Stimulated activated CD8-positive, alpha-beta memory T cell treated with anti-CD3 and anti-CD28 coated beads, Interleukin-2, amount 100 ng/mL, for 48 hours (primary cell): ENCODE measurements around the gene MRPL22.
"Not testable (repeated sequence)": the region's sequence is repeated elsewhere in the genome, so short reads cannot be mapped to it uniquely, and the experiment has no call there.

Source experiments
- DNase-seq, 2 donors: peaks; one replicate each; pipeline ENCODE4 v3.0.0-alpha.2; 2020; ENCODE audit warnings: low read depth in 2 of 2

Gene MRPL22

DNA sequence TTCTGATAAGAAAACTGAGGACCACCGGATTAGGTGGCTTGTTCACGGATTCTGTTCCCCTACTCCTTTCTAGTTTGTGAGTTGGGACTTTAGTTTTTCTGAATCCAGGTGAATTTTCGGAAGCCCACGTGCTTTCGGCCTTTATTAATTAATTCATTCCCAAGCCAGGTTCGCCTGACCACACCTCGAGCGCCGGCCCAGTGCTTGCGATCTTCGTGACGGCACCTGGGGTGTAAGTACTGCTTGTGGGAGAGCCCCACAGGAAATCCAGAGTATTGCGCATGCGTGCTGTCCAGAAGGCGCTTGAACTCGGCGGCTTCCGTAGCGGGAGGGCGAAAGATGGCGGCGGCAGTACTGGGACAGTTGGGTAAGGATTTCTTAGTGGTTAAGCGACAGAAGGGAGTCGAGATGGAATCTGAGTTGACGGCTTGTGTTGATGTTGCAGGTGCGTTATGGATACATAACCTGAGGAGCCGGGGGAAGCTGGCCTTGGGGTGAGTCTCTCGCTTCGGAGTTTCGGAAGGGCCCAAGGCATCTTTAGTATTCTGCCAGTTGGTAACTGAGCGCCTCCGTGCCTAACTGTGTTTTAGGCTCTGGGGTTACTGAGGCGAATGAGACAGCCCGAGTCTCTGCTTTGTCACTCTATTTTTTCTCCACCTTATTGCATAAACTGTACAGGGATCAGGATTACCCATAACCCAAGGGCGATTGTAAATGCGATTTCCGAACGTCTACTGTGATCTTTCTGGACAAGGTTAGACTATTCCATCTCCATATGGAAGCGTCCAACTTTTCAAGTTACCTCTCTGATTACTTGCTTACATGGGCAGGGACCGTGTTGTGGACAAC lies at the start of gene MRPL22:
Gene MRPL22 (plus strand): TSS at position 302 of the 849 bp plus-strand sequence. CDS start 38 bp downstream, at position 340.
- DNase-seq, result peak; percentile 87 to 91

DNA sequence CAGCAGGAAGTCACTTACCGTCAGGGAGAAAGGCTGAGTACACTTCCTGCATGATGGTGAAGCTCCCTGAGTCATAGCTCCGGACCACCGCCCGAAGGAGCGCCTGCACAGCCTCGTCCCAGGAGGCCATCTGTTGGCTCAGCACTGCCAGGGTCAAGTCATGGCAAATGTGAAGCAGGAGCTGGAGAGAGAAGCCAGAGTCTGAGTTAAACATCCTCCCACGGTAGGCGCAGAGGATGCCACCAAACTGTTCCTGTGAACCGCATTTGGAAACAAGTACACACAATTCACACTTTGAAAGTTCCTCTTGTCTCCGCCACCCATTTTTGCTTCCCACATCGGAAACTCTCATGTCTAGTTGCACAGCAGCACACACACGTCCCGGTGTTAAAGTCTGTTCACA lies 48.5 kb upstream of the MRPL22 start:
- DNase-seq, result no peak

DNA sequence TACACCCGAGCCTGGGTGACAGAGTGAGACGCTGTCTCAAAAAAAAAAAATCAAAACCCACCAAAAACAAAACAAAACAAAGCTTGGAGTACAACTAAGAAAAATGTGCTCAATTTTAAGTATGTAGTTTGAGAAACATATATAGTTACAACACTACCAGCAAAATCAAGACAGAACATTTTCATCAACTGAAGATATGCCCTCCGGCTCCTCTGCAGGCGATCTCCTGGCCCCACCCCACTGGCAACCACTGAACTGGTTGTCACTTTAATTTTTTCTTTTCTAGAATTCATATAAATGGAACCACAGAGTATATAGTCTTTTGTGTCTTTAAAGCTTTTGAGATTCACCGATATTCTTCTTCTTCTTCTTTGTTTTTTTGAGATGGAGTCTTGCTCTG lies 47.5 kb upstream of the MRPL22 start:
- DNase-seq, result no peak

DNA sequence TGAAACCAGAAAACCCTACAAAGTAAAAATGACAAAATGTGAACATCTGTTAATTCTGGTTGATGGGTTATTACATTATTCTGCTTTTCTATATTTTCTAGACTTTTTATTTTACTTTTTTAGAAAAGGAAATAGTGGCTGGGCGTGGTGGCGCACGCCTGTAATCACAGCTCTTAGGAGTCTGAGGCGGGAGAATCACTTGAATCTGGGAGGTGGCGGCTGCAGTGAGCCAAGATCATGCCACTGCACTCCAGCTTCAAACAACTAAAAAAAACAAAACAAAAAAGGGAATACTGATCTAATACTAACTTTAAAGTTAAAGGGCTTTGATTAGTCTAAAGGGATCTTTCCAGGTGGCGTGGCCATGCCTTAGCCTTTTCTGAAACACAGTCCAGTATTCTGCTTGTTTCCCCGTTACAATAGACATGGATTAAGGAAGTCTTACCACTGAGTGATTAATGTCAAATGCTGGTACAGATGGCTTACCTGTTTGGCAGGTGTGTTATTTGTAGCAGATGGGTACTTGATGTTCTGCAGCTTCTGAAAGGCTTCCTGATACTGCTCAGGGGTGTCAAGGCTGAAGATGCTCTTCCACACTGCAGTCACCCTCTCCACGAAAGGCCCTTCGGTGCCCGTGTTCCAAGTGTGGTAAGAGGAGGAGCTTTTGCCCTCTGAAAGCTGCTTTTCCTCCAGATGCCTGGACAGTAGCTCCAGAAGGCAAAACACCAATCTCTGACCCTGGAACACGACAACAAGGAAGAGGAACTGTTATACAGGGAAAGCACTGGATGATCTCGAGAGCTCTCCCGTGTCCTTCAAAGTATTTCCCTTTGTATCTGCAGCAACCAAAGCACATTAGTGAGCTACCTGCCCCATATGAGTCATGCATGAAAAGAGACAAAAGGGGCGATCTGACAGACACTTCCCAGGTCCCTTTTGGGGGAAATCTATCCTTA lies 45.0 kb upstream of the MRPL22 start:
- no peak for DNase-seq

DNA sequence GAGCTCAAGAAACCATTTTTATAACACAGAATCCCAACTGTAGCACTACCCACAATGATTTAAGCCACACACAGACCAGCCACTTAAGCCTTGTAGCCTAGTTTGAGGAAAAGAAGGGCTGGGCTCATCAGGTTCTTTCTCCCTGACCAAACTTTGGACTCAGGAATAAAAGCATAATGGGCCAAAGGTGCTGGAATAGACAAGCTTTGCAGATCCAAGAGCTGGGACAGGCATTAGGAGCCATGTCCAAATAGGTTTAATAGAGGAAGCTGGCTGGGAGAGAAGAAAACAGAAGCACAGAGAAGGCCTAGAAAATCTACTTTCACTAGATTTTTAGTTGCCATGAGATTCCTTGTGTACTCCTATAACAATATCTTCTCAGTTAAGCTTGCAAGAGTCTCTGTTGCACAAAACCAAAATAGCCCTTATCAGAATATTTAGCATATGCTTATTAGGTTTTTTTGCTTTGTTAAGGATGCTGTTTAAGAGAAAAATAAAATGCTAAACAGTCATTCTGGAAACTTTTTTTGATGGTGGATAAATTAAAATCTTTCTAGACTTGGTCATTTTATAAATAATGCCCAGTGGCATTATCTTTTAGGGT lies 44.2 kb upstream of the MRPL22 start:
- DNase-seq, result no peak

DNA sequence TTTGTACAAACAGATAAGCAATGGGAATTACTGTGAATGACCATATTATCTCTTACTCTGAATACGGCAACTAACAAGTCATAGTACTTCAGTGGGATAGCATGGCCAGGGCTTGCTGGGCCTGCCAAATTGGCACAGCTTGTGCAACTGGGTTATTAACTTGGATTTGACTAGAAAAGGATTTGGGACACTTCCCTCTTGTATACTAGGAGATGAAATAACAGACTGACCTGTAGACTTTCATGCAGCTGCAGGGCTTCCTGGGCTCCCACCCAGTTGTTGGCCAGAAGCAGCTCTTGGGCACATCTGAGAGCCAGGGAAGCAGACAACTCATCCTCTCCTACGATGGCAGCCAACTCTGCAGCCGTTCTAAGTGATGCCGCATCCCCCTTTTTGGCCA lies 42.7 kb upstream of the MRPL22 start:
- no peak for DNase-seq

DNA sequence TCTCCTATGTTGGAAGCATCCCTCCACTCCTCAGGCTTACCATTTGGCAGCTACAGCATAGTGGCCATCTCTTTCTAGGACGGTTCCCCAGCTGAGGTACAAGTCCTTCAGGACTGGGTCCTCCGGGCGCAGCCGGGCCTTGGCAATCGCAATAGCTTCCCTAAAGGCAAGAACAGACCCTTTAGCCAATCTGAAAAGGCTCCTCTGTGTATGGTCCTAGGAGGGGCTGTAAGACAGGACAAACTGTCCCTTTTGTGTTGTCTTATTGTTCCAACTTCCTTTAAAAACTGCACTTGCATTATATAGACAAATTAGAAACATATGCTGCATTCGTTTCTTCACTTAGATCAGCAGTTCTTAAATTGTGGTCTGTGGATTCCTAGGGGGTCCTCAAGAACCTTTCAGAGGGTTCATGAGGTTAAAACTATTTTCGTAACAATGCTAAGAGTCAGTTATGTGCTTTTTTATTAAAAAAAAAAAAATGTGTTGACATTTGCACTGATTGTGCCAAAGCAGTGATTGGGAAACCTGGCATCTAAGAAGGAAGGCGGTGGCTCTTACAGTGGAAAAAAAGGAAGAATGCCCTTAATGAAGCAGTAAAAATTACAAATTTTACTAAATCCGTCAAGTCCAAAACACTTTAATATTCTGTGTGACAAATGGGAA lies 41.6 kb upstream of the MRPL22 start:
- DNase-seq, result no peak

DNA sequence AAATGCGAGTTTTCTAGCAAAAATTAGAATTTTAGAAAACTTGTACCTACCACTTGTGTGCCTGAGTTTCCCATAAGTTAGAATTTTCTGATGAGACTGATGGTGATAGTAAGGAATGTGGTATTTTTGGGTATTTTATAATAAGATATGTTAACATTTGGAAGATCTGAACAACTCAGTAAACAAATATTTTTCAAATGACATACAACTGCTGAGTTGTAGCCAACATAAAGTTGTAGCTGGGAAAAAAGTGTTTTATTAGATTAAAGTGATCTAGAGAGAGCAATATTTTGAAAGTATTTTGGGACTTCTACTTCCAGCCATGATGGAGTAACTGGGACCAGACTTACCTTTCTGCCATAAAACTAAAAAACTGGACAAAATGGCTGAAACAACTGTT lies 40.8 kb upstream of the MRPL22 start:
- no peak for DNase-seq

DNA sequence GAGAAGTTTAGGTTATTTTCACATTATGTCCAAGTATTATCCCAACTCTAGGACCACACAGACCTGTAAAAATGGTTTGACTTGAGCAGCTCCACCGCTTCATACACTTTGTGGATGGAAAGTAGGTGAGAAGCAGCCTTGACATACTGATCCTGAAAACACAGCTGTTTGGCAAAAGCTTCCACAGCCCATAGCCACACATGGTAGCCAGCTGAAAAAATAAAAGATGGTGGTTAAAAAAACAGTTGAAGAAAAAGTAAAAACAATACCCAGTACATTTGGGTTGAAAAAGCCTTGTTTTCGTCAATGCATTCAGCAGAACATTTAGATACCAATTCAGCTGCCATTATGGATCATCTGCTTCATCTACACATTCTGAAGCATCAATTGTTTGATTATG lies 39.6 kb upstream of the MRPL22 start:
- DNase-seq, result no peak

DNA sequence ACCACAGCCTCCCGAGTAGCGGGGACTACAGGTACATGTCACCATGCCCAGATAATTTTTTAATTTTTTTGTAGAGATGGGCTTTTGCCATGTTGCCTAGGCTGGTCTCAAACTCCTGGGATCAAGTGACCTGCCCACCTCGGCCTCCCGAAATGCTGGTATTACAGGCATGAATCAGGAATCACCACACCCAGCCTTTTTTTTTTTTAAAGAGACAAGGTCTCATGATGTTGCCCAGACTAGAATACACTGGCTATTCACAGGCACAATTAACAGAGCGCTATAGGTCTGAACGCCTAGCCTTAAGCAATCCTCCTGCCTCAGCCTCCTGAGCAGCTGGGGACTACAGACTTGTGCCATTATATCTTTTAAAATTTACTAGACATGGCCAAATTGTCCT lies 39.0 kb upstream of the MRPL22 start:
- no peak for DNase-seq

DNA sequence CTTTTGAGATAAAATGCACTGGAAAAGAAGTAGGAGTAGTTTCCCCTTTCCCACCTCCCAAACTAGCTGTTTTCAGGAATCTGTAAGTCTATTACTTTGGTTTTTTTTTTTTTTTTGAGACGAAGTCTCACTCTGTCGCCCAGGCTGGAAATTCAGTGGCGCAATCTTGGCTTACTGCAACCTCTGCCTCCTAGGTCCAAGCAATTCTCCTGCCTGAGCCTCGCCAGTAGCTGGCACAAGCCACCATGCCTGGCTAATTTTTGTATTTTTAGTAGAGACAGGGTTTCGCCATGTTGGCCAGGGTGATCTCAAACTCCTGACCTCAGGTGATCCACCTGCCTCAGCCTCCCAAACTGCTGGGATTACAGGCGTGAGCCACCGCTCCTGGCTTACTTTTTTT lies 35.3 kb upstream of the MRPL22 start:
- not testable (repeated sequence) for DNase-seq

DNA sequence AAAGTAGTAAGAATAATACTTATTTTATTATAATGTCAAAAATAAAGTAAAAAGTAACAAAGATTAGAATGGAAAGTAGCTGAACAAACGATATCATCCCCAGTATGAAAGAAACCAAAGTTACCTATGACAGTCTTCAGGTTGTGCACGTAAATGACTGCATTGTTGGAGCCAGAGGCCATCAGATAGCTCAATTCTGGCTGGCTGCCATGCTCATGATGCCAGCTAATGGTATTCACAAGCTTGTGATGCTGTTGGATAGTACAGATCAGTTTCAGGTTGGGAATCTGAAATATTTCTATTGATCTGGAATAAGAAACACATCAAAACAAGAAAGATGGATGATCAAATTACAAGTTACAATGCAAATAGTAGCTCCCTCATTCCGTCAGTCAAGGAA lies 24.0 kb upstream of the MRPL22 start:
- no peak for DNase-seq

DNA sequence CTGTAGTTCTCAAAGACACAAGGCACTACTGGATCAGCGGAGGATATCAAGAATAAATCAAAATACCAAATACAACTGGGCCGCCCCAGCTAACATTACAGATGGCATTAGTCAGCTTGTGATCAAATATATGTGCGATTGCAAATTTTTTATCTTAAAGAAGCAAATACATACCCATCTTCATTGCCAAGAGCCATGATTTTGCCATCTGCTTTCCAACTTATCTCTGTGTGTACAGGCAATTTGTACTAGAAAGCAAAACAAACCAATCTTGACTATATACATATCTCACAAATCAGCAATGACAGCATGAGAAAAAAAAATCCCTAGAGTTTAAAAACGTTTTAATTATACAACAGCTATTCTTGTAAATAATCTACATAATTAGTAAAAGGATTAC lies 23.1 kb upstream of the MRPL22 start:
- DNase-seq, result no peak

DNA sequence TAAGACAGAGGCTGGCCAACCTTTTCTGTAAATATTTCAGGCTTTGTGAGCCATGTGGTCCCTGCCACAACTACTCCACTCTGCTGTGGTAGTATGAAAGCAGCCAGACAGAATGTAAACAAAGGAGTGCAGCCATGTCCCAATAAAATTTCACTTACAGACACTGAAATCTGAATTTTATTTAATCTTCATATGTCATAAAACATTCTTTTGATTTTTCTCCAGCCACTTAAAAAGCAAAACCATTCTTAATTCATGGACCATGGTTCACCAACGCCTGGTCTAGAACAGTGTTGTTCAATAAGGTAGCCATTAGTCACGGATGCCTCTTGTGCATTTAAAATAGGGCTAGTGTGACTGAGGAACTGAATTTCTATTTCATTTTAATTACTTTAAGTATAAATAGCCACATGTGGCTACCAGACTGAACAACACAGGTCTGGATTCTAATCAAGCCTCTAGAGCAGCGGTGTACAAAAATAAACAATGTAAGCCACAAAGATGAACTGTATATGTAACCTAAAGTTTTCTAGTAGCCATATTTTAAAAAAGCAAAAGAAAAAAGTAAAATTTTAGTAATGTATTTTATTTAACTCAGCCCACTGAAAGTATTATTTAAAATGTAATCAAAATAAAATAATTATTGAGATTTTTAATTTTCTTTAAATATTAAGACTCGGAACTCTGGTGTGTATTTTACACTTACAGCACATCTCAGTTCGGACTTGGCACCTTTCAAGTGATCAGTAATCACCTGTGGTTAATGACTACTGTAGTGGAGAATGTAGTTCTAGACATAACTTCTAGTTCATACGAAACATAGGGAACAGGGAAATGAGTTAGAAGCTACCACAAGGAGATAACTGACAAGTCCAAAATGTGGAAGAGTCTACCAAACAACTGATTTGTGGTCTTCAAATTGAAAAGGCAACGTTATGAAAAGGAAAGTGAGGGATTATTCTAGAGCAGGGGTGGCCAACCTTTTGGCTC lies 17.1 kb upstream of the MRPL22 start:
- DNase-seq, result no peak

DNA sequence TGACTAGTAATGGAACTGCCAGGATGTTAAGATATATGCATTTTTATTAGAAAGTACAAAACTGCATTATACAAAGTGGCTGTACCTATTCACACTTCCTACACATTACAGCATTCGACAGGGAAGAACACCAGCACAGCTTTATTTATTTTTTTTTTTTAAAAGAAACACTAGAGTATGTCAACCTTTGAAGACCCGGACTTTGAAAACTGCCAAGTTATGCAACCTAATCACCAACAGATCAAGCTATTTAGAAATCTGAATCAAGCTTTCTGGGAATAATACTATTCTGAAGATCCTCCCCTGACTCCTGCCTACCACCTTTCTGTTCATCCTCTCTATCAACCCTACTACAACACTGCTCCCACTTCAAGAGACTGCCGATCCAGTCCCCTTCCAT lies 7.3 kb upstream of the MRPL22 start:
- DNase-seq, result no peak

DNA sequence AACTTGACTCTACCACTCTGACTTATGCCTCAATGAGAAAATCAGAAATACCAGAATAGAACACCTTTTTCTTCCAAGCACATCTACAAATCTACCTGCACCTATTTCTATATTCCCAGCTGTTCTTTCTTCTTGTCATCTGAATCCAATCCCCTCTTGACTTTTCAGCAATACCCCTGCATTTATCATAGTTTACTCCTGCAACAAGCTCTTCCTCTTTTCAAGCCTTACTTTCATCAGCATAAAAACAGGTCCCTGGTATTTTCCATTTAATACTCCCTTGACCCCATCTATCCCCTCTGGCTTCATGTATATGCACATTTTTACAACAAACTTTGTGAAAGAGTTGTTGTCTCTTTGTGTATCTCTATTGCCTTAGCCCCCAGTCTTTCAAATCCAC lies 6.0 kb upstream of the MRPL22 start:
- DNase-seq, result no peak

DNA sequence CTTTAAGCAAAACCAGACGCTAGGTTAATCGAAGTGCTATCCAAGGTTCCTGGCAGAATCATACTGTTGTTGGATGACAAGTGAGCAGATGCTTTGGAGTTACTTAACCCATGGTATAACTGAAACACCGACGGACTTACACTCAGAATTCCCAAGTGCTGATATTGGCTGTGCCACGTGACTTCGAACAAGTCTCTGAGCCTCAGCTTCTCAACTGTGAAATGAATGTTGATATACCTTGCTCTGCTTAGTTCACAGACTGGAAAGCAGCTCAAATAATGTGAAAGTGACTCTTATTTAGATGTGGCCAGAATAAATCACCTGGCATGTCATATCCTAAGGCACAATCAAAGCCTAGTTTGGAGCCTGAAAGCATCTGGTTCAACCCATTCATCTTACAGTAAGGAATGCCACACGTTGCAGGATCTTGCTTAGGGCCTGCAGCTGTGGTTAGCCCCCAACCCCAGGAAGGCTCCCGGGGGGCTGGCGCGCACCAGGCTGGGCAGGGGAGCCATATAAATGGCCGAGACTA lies 3.6 kb upstream of the MRPL22 start:
- no peak for DNase-seq

DNA sequence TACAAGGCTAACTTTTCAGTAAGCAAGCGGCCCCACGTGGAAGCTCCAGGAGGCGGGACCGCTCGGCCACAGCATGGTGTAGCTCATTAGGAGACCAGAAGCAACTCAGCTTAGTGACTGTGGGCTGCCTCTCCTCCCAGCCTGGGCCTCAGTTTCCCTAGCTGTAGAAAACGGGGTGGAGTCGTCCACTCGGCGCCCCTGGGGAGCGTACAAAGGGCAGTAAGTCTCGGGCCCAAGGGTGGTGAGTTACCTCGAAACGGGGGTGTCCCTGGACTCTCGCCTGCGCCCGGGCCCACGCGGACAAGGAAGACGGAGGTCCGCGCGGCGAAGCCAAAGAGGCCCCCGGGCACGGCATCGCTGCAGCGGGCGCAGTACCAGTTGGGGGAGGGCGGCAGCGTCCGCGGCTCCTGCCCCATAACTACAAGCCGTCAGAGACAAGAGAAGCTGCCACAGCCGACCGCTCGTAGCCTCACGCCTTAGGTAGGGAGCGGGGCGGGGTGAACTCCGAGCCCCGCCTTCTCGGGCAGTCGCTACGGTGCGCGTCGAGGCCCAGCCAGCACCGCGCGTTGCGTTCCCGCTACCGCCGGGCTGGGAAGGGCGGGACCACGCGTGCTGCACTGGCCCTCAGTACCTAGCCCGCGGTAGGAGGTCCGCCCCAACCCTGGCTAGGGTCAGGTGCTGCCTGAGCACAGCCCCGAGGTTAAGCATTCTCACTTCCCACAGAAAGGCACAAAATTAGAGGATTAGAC lies 3.0 kb upstream of the MRPL22 start, which contains the start of gene GEMIN5:
Gene GEMIN5 (minus strand): TSS at position 494 of the 749 bp plus-strand sequence. CDS start 78 bp downstream, at position 416.
- DNase-seq, result peak; percentile 76

DNA sequence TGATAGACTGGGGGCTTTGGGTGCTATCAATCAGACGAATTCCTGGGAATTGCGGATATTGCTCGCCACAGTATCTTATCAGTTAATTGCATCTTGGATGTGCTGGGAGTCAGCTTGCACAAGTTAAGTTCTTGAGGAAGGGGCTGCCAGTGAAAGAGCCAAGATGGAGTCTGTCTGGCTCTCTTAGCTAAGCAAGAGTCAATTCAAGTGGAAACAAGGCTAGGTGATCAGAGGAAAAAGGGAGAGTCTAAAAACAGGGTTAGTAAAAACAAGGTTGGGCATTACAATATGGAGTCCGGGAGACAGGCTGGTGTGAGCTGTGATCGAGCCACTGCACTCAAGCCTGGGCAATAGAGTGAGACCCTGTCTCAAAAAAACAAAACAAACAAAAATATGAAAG lies 1.5 kb upstream of the MRPL22 start:
- DNase-seq, result not testable (repeated sequence)
